ENCODE measurements around the gene E2F1. TPM values are rescaled to one million over a fixed set of nuclear protein-coding genes. Genes with fewer than 3 reads are reported as not detected.

Gene E2F1
- total and polyA plus RNA-seq, 9 donors, result 0.95 to 7.6 (median 3.4) TPM

- Histone ChIP-seq H3K27me3 (no peaks in the 10 kb centered on the region), H3K36me3 (no peaks in the 10 kb centered on the region), H3K4me3 (no peak overlapping the region), H3K27ac (peak overlapping the region in 1 of 2 donors; percentile 93), H3K4me1 (ENCODE audit: insufficient read depth) (peaks cover 18% of the 10 kb centered on the region), H3K9me3 (no peaks in the 10 kb centered on the region)
- DNase-seq, result peak in 1 of 5 donors; percentile 9
- intact Hi-C loops (cut with DNase I), result loop anchor here in 1 of 4 donors (10.0 kb wide), 1 partner anchor 144 kb away; the partner anchor contains the start of gene CHMP4B
- 78 to 85% (median 84%) methylated on average over 6 of the region's 6 CpGs for WGBS, 3 donors
- no peak for TF ChIP-seq CTCF (IDR thresholded peaks at IDR 0.05)
- TF ChIP-seq EP300 (IDR thresholded peaks at IDR 0.05), result no peak
These were observed 15.3 kb downstream of the E2F1 start for GRCh38 chr20:33670715-33671499.

- Histone ChIP-seq H3K9me3 (no peaks in the 10 kb centered on the region), H3K27ac (no peak overlapping the region), H3K36me3 (no peaks in the 10 kb centered on the region), H3K4me1 (ENCODE audit: insufficient read depth) (peaks cover 16% of the 10 kb centered on the region), H3K4me3 (no peak overlapping the region), H3K27me3 (no peaks in the 10 kb centered on the region)
- intact Hi-C loops (cut with DNase I), result loop anchor here in 2 of 4 donors (5.0 to 10.0 kb wide), 3 partner anchors 62 to 145 kb away; partner anchors contain the start of genes ZNF341 (in 2 of the 2) and CHMP4B (in 1 of the 2)
- peak in 3 of 5 donors; percentile 9 to 38 (median 26) for DNase-seq
- TF ChIP-seq EP300 (IDR thresholded peaks at IDR 0.05), result no peak
- no peak for TF ChIP-seq POLR2A (IDR thresholded peaks at IDR 0.05)
- no peak for TF ChIP-seq CTCF (IDR thresholded peaks at IDR 0.05)
- 80 to 83% (median 80%) methylated on average over 13 of the region's 13 CpGs for WGBS, 3 donors
These were observed 16.1 kb downstream of the E2F1 start for GRCh38 chr20:33669873-33670640.

GRCh38 chr20:33669224-33669623, 17.0 kb downstream of the E2F1 start:
- Histone ChIP-seq H3K36me3 (no peaks in the 10 kb centered on the region), H3K4me3 (no peak overlapping the region), H3K9me3 (no peaks in the 10 kb centered on the region), H3K27me3 (no peaks in the 10 kb centered on the region), H3K4me1 (ENCODE audit: insufficient read depth) (peaks cover 15% of the 10 kb centered on the region), H3K27ac (no peak overlapping the region)
- TF ChIP-seq POLR2A (IDR thresholded peaks at IDR 0.05) (no peak), EP300 (IDR thresholded peaks at IDR 0.05) (no peak), CTCF (IDR thresholded peaks at IDR 0.05) (no peak)
- 92 to 96% (median 93%) methylated on average over 5 of the region's 5 CpGs for WGBS, 3 donors
- DNase-seq, result no peak
- intact Hi-C loops (cut with DNase I), result loop anchor here in 2 of 4 donors (5.0 to 10.0 kb wide), 2 partner anchors 63 to 66 kb away; partner anchors contain the start of gene ZNF341 (in 2 of the 2)

- whole genome bisulfite sequencing, 3 donors, result 79 to 82% (median 79%) methylated on average over 13 of the region's 13 CpGs
These were observed 17.6 kb downstream of the E2F1 start for GRCh38 chr20:33668466-33669155.

More at GRCh38 chr20:33668466-33669155, 17.6 kb downstream of the E2F1 start:
- H3K36me3 ChIP-seq, result no peaks in the 10 kb centered on the region
- peak in 2 of 5 donors; percentile 30 to 52 for DNase-seq
- TF ChIP-seq POLR2A (IDR thresholded peaks at IDR 0.05) (no peak), CTCF (IDR thresholded peaks at IDR 0.05) (no peak), EP300 (IDR thresholded peaks at IDR 0.05) (no peak)
- H3K9me3 ChIP-seq, result no peaks in the 10 kb centered on the region
- no peak overlapping the region for H3K27ac ChIP-seq
- H3K4me3 ChIP-seq, result no peak overlapping the region
- intact Hi-C loops (cut with DNase I), result loop anchor here in 2 of 4 donors (5.0 to 10.0 kb wide), 2 partner anchors 64 to 66 kb away; partner anchors contain the start of gene ZNF341 (in 2 of the 2)
- H3K27me3 ChIP-seq, result no peaks in the 10 kb centered on the region
- peaks cover 18% of the 10 kb centered on the region for H3K4me1 ChIP-seq (ENCODE audit: insufficient read depth)

Data from ovary (tissue), 9 donors.